ENCODE data around the gene FHAD1.
A peak's percentile ranks its signal among the peaks of the same experiment; 100 is the strongest.

FHAD1 gene

DNA sequence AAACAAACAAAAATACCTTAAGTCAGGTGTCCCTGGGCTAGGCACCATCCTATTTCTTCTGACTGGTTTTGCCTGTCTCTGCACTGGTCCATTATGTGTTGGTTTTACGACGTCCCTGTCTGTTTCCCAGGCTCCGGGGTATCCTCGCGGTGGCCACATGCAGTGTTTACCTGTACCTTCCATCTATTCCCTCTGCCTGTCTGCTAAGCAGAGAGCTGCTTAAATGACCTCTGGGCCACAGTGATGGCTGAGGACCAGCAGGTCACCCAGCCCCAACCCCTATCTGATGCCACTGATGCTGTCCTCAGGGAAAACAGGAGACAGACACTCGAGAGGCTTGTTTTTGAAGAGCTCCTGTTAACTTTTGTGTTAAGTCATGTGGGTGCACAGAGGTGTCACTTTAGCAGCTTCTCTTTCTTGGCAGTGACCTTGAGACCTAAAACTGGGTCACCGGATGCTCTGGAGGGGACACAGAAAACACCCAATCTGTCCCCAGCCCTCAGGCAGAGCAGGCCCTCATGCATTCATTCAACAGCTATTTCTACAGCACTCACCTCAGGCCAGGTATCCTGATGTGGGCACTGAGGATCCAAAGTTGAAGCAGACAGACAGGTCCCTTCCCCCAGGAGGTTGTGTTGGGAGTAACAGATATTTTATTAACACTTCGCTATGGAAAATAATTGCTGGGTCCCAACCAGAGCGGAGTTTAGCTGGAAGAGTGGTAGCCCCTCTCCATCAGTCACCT is 158.3 kb downstream of the FHAD1 start:
- no peak for DNase-seq

DNA sequence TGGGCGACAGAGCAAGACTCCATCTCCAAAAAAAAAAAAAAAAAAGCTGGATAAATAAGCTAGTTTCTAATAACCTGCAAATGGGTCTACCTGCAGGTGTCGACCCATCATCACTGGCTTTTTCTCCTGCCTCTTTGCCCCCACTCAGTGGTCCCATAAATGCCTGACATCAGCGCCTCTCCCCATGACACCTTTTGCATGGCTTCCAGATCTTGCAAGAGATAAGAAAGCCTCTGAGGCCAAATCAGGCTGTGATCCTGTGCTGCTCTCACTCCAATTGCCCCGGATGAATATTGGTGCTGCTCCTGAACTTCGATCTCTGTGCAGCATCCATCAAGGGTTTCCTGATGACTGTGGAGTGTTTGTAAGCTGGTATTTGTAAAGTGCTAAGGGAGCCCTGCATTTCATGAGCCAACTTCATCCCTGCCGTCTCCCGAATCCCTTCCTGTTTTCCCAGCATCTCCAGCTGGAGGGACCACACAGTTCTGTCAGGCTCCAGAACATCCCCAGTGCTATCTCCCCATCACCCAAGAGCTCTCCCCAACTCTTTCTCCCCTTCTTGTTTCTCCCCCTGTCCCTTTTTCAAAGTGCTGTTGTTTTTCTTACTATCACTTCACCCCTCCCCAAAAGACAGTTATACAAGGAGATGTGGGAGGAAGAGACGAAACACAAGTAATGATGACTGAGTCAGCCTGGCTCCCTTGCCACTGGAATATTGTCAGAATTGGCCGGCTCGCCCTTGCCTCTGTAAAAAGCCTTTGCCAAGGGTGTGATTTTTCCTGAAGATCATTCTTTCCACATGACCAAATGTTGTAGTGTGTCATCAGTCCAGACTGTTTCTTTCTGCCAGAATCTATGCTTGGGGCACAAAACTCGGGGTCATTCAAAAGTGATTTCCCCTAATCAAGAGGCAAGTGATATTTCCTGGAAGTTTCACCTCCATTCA is 159.9 kb downstream of the FHAD1 start:
- DNase-seq, result peak; percentile 85

DNA sequence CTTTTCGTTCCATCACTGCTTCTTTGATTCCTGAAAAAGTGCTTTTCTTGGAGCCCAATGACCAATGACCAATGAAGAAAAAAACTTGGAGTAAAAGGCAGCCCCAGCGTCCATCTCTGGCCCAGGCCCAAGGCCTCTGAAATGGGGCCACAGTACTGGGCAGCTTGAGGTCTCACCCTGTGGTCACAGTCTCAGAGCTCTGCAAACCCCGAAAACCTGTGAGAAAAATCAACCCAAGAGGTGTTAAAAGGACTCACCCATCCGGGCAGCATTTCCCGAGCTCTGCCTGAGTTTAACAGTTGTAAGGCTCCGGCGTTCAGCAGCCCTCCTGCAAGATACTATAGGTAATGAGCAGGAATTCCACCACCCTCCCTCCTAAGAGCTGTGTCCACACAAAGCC is 160.6 kb downstream of the FHAD1 start:
- DNase-seq, result no peak

DNA sequence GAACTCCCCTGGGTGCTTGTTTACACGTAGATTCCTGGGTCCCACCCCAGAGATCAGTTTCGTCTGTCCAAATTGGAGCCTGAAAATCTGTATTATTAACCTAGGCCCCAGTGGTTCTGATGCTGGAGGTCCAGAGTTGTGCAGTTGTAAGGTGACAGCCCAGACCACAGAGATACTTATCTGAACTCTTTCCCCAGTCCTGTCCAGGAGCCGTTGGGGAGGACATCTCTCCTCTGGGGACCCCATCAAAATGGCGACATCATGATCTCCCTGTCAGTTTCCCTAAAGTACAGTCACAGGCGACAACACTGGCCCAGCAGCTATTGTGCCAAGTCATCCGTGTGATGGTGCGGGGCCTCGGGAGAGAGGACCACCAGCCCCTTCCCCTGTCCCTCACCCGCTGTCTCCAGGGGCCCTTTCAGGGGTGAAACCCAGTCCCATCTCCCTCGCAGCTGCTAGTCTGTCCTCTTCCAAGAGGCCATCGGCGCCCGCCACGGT is 161.9 kb downstream of the FHAD1 start:
- DNase-seq, result no peak

DNA sequence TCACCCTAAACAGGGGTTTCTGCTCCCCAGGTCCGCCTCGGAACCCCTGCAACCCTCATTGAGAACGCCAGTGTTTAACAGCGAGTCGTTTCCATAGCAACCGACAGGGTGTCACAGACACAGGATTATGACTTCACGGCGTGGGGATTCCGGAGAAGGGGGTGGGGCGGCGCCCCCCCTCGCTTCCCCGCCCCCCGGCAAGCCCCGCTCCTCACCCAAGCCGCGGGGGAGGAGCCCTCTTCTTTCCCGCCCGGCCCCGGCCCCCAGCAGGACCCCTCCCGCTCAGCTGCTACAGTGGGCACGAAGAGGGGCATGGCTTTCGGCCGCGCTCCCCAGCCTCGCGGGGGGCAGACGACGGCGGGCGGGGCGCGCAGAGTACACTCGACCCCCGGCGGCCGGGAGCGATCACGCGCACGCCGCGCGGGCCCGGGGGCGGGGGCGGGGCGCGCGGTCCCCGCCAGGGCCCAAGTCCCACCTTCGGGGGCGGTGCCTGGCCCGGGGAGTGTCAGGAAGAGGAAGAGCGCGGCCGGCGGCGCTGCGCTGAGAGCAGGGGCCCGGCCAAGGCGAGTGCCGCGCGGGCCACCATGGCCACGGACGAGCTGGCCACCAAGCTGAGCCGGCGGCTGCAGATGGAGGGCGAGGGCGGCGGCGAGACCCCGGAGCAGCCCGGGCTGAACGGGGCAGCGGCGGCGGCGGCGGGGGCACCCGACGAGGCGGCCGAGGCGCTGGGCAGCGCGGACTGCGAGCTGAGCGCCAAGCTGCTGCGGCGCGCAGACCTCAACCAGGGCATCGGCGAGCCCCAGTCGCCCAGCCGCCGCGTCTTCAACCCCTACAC is 162.6 kb downstream of the FHAD1 start, which contains the start of gene EFHD2:
EFHD2 (plus strand) TSS at position 501 of the 835 bp plus-strand sequence; CDS start at position 585, 84 bp downstream.
- peak; percentile 82 for DNase-seq

DNA sequence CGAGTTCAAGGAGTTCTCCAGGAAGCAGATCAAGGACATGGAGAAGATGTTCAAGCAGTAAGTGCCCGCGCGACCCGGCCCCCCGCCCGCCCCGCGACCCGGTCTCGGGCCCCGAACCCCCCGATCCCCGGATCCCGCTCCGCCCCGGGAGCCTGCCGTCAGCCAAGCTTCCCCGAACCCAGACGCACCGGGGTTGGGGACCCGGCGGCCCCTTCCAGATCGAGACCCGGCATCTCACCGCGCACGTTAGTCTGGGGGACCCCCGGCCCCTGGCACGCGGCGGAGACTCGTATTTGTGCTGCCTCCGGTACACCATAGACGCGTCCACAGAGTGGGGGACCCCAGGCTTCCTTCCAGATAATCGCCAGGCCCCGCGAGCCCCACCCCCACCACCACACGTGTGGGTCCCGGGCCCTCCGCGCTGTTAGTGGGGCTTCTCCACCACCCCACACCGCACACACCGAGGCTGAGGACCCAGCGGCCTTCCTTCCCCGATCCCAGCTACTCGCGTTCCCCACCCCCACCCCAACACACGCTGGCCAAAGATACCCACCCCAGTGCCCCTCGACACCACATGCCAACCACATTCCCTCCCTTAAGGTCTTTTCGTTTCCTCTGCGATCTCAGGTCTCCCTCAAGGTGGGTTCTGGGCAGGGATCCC is 163.3 kb downstream of the FHAD1 start:
- DNase-seq, result no peak

DNA sequence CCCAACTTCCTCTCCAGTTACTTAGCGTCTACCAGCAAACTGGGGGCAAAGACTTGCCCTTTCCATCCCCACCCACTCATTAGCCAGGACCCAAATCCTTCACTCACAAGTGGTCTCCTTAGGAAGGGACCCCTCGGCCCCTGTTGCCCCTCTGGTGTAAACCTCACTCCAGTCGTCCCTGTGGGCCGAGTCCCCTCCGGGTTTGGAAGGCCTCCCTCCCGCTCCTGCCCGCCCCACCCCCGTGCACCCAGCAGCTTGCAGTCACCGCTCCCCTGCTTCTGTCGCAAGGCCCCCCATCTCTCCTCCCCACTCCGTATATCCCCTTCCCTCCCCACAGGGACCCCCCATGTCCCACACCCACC is 163.8 kb downstream of the FHAD1 start:
- no peak for DNase-seq

DNA sequence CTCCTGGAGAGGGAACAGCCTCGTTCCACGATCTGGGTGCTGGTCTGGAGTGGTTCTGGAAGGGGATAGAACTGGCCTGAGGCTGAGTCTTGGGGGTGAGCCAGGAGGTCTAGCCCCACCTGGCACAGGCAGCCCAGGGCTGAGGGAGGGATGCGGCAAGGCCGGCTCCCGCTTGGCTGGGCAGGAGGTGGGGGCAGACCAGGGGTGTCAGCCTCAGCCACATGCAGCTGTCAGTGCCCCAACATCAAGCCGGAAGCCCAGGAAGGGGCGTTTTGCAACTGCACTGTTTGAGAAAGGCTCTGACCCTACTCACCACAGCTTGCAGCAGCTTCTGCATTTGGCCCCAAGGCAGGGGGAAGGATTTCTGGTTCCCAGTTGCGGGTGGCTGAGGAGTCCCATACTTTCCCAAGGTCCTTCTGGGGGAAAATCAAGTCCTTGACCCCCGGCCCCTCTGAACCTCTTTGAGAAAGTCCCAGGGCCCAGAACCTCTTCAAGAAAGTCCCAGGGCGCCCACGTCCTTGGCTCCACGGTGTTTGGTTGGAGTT is 164.6 kb downstream of the FHAD1 start:
- peak; percentile 50 for DNase-seq

DNA sequence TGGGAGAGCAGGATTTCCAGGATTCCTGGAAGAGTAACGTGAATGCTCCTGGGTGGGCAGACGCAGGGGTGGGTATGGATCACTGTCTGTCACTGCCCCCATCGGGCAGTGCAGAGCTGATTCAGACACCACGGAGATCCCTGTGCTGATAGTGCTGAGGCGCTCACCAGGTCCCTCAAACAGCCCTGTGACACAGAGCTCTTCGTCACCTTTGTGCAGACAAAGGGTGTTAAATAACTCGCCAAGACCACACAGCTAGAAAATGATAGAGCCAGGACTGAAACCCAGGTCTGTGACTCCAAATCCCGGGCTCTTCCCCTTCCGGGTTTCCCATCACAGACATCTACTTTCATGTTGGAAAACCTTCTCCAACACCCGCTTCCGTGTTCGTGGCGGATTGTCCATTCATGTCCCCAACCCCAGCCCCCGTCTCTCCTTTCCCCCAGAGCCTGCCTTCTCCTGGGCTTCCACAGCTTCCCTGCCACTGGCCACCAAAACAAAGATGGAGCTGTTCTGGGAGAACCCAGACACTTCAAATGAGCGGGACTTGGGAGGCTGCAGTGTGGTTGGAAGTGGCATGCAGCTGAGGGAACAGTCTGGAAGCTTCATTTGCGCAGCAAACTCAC is 165.3 kb downstream of the FHAD1 start:
- peak; percentile 20 for DNase-seq

DNA sequence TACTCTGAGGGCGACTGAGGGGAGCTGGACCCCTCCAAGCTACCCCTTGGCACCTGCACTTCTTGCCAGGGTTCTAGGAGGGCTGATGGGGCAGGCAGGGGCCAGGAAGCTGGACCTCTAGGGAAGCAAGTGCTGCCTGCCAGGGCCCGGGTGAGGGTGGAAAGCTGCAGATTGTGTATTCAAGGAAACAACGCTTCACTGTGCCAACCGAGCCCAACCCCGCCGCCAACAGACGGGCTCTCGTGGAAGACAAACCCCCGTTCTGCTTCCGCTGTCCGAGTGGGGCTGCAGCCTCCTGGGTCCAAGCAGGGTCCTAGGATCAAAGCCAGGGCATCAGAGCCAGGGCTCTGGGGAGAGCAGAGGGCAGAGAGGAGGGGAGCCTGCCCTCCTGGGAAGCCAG is 165.8 kb downstream of the FHAD1 start:
- no peak for DNase-seq

DNA sequence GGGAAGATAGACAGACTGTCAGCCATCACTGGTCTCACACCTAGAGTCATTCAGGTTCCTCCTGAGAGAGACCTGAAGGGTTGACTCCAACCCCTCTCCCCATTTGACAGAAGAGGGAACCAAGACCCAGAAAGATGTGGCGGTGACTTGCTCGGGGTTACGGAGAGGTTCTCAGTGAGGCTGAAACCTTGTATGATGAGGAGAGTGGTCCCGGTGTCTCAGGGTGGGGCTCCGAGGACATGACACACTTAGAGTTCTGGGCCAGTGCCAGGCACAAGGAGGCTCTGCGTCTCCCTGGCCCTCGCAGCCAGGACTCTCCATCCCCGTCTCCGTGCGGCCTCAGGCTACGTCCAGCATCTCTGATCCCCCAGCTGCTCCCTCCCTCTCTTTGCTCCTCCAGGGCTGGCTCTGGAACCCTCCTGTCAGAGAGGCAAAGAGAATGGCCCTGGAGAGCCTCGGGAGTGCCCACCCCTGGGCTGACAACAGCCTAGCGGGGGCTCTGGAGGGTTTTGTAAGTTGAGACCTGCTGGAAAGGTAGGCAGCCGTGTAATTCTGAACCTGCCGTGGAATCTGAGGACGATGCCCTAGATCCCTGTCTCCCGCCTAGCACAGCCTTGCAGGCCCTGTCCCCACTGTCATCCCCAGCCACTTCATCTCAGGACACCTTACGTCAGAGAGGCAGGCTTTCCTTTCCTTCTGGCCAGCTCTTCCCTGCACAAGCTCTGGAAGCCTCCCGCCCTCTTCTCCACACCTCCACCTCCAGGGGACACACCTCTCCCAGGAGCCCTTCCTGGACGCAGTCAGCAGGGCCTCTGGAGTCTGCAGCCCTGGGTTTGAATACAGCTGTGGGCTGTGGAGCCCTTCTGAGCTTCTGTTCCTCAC is 166.8 kb downstream of the FHAD1 start:
- DNase-seq, result no peak

DNA sequence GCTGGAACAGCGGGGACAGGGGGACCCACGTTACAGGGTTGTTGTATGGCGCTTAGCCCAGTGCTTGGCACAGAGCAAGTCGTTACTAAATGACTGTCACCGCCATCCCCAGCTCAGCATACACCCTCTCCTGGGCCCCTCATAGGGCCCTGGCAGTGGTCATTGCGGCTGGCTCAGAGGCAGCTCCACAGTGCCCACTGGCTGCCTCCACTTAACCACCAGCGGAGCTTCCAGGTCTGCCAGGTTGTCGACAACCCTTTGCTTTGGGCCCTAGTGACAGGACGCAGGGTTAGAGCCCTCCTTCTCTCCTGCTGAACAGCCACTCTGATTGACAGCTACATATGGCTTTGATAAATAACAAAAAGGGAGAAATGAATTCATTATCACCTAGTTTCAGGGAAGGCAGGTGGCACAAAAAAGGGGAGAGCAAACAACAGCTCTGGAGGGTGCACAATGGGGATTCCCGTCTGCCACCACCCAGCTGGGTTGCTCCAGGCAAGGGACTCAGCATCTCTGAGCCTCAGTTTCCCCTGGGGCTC is 167.5 kb downstream of the FHAD1 start:
- DNase-seq, result no peak

DNA sequence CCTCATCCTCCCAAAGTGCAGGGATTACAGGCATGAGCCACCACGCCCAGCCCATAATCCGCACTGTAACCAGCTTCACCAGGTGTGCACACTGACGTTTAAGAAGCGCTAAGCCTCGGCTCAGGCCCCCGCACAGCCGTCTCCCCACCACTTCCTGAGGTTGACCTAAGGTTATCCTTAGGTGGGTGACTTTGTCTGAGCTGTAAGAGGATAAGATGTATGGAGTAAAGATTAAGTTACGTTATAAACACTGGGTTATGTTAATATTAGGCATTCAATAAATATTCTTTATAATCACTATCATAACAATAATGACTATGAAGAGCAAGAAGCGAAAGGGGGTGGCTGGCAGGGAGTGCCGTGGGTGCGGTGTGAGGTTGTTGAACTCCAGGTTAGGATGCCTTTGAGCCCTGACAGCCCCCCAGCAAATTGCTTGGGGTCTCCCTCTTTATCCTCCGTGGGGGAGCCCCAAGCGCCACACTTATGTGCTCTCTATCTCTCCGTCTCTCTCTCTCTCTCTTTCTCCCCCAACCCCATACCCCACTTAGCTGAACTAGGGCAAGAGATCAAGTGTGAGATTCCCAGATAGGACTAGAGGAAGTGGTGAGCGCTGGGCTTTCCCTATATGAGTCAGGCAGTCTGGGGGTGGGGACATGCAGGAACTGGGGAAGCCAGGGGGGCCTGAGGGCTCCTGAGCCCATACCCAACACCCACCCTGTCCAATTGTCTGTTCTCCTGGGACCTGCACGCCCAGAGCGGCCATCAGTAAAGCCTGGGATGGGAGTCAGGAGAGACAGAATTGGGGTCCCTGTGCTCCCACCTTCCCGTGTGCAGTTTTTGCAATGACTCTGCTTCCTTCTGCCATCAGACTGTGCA is 170.3 kb downstream of the FHAD1 start:
- peak; percentile 82 for DNase-seq

DNA sequence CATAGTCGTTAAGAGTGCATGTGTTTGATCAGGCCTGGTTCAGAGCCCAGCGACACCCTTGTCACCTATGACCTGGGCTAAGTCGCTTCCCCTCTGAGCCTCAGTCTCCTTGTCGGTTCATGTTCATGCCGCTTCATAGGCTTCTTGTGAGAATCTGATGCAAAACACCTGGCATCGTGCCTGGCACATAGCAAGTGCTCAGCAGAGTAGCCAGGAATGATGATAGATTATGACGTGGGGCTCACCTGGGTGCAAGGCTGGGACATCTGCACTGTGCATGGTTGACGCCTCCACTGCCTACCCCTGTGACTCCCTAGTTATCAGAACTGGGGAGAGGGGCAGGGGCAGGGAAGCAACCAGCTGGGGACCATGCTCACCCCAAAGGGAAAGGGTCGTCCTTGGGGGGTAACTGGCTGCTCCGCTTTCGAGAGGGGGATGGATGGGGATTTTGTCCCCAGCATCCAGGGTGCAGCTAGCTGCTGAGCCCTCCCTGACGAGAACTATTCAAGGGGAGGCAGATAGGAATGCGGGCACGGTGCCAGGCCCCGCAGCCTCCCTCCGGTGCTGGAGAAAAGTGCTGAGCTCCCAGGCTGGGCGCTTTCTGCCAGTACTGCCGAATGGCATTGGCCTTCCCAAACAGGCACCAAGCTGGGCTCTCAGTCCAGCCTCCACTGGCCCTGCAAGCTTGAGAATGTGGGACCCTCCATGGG is 171.9 kb downstream of the FHAD1 start:
- peak; percentile 46 for DNase-seq

DNA sequence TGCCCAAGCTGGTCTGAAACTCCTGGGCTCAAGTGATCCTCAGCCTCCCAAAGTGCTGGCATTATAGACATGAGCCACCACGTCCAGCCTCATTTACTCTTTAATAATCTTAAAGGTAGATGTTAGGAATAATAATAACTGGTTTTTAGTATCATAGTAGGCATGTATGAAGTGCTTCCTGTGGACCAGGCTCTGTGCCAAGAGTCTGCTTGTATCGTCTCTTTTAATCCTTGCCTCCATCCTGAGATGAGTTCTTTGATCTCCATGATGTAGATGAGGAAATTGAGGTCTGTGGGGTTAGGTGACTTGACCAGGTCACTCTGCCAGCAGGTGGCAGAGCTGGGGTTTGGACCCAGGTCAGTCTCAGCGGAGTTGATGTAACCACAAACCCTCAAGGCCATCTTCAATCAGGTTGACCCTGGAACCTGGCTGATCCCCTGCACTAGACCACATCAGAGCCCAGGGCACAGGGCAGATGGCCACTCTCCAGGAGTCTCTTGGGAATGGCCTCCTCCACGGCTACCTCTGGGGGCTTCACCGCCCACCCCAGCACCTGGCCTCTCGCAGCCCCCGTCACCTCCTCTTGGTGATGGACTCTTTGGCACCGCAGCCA is 173.9 kb downstream of the FHAD1 start:
- no peak for DNase-seq

DNA sequence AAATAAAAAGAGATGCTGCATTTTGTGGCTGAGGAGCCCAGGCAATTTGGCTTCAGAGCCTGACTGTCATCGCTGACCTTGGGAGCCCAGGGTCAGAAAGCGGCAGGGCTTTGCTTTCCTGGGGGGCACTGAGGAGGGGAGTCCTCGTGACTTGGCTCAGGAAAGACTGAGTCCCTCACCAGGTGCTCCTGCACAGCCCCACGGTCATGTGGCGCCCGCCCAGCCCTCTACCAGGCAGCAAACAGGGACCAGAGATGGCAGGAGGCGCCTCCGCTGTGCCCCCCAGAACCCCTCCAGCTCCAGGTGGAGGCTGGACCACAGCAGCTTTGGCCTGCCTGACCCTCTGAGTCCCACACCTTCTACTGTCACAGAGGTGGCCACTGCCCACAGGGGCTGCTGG is 175.8 kb downstream of the FHAD1 start:
- DNase-seq, result no peak

DNA sequence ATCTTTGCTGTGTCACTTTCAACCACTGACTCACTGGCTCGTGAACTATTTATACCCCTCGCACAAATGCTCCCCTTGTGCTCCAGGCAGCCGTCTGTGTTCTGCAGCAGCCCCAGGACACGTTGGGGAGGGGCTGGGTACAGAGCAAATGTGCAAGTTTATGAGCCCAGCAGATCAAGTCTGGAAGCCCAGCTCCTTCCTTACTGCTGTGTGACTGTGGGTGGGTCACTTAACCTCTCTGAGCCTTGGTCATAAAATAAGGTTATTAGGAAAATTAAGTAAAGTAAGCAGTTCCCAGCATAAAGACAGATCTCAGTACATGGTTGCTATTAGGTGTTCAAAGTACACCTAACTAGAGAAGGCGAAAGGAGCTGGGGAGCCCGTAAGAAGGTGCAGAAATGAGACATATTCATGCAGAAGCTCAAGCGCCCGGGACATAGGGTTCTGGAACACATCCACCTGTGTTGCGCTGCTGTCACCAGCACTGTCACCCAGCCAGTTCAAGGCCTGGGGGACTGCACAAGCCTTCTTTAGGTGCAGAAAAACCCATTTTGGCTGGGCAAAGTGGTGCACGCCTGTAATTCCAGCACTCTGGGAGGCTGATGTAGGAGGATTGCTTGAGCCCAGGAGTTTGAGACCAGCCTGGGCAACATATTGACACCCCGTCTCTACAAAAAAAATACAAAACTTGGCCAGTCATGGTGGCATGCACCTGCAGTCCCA is 176.5 kb downstream of the FHAD1 start:
- DNase-seq, result no peak

Measured in EL (cell line).